ENCODE results near the gene HMCN1.

DNA sequence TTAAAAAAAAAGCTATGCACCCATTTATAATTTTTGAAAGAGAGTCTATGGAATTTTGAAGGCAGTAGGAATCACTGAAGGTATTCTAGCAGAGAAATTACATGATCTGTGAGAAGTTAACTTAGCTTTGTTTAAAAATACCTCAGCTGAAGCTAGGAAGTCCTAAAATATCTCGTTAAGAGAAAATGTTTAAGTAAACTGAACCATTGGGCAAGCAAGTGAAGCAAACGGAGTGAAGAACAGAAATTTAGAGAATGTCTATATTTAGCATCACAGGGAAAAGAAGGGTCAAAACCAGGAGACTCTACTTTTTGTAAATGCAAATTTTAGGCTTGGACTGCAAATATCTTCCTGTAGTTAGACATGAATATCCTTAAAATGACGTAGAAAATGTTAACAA, 230.8 kb downstream of the HMCN1 start:
- TF ChIP-seq, protein P1, sequence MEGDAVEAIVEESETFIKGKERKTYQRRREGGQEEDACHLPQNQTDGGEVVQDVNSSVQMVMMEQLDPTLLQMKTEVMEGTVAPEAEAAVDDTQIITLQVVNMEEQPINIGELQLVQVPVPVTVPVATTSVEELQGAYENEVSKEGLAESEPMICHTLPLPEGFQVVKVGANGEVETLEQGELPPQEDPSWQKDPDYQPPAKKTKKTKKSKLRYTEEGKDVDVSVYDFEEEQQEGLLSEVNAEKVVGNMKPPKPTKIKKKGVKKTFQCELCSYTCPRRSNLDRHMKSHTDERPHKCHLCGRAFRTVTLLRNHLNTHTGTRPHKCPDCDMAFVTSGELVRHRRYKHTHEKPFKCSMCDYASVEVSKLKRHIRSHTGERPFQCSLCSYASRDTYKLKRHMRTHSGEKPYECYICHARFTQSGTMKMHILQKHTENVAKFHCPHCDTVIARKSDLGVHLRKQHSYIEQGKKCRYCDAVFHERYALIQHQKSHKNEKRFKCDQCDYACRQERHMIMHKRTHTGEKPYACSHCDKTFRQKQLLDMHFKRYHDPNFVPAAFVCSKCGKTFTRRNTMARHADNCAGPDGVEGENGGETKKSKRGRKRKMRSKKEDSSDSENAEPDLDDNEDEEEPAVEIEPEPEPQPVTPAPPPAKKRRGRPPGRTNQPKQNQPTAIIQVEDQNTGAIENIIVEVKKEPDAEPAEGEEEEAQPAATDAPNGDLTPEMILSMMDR (conservative IDR thresholded peaks at IDR 0.05; ENCODE audit: low read depth in 2 of 2): no peak
- TF ChIP-seq EZH2 (IDR thresholded peaks at IDR 0.05; ENCODE audit: low read depth, unreplicated experiment) (no peak), POLR2AphosphoS5 (IDR thresholded peaks at IDR 0.05; ENCODE audit: low read depth) (no peak), NANOG (IDR thresholded peaks at IDR 0.05; ENCODE audit: borderline replicate concordance) (no peak), EZH2phosphoT487 (IDR thresholded peaks at IDR 0.05; ENCODE audit: unreplicated experiment) (no peak), JUNB (IDR thresholded peaks at IDR 0.05; ENCODE audit: unreplicated experiment) (no peak), ZNF114 (CRISPR knock-in tag; IDR thresholded peaks at IDR 0.05) (no peak), CREB1 (CRISPR knock-in tag; IDR thresholded peaks at IDR 0.05; ENCODE audit: low read depth) (no peak), STAT1 (IDR thresholded peaks at IDR 0.05; ENCODE audit: unreplicated experiment) (no peak)
- TF ChIP-seq, protein P2, sequence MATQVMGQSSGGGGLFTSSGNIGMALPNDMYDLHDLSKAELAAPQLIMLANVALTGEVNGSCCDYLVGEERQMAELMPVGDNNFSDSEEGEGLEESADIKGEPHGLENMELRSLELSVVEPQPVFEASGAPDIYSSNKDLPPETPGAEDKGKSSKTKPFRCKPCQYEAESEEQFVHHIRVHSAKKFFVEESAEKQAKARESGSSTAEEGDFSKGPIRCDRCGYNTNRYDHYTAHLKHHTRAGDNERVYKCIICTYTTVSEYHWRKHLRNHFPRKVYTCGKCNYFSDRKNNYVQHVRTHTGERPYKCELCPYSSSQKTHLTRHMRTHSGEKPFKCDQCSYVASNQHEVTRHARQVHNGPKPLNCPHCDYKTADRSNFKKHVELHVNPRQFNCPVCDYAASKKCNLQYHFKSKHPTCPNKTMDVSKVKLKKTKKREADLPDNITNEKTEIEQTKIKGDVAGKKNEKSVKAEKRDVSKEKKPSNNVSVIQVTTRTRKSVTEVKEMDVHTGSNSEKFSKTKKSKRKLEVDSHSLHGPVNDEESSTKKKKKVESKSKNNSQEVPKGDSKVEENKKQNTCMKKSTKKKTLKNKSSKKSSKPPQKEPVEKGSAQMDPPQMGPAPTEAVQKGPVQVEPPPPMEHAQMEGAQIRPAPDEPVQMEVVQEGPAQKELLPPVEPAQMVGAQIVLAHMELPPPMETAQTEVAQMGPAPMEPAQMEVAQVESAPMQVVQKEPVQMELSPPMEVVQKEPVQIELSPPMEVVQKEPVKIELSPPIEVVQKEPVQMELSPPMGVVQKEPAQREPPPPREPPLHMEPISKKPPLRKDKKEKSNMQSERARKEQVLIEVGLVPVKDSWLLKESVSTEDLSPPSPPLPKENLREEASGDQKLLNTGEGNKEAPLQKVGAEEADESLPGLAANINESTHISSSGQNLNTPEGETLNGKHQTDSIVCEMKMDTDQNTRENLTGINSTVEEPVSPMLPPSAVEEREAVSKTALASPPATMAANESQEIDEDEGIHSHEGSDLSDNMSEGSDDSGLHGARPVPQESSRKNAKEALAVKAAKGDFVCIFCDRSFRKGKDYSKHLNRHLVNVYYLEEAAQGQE (IDR thresholded peaks at IDR 0.05; ENCODE audit: unreplicated experiment): no peak
